Omental fat pad (tissue), 4 donors: ENCODE data around the gene KCNK16. TPM values are rescaled to one million over a fixed set of nuclear protein-coding genes. Genes with fewer than 3 reads are reported as not detected.

Source experiments
- ATAC-seq: fragments of 150-250 bp; one replicate; pipeline ENCODE4 v1.9.1; 2016; ENCODE audit warnings: mild to moderate bottlenecking, moderate library complexity; ENCODE audit not compliant: low FRiP score
- DNase-seq: peaks from one replicate; pipeline ENCODE4 v3.0.0-alpha.2; 2019; ENCODE audit warnings: low spot score
- total RNA-seq, 4 donors: library from RNA; depleted of rRNA; stranded (reverse); fragments of >200 nt; gene quantifications; one replicate each; pipeline ENCODE4 v1.1.0, GENCODE V29; 2016
- TF ChIP-seq, protein P1 (sequence below), 3 donors: fragments of 450-650 bp; IDR thresholded peaks; one replicate each; pipeline ENCODE4 v1.5.1; 2016 to 2017; ENCODE audit warnings: antibody characterized with exemption in 3 of 3, mild to moderate bottlenecking in 3 of 3, moderate library complexity in 2 of 3

Gene KCNK16
- total RNA-seq, 4 donors from 2014 or later, result not detected

DNA sequence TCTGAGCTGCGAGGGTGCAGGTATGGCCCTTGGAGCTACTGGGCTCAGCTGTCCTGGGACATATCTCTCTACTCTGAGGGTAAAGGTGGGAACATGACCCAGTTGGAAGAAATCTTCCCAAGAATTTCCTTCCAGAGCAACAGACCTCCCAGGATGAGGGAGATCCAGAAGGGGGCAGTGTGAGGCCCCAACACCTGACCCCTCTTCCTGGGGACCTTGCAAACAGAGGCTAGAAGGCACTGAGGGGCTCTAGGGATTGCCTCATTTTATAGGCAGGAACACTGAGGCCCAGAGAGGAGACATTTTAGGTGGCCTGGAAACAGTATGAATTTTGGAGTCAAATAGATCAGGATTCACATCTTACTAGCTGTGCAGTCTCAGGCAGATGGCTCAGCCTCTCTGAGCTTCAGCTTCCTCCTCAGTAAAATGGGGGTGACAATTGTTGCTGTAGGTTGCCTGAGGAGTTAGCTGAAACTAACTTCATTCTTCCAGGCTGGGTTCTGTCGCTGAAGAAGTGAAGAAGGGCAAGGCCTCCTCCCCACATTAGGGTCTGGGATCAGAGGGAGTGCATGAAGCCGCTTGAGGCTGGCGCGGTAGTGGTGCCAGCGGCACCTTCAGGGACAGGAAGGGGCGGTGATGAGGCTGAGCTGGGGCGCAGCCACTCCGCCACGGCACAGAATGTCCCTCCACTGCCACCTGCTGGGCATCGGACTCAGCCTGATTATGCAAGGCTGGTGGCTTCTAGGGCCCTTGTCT is 19.7 kb downstream of the KCNK16 start:
- DNase-seq (peak; percentile 89), ATAC-seq (peak; percentile 37)
- TF ChIP-seq, protein P1, sequence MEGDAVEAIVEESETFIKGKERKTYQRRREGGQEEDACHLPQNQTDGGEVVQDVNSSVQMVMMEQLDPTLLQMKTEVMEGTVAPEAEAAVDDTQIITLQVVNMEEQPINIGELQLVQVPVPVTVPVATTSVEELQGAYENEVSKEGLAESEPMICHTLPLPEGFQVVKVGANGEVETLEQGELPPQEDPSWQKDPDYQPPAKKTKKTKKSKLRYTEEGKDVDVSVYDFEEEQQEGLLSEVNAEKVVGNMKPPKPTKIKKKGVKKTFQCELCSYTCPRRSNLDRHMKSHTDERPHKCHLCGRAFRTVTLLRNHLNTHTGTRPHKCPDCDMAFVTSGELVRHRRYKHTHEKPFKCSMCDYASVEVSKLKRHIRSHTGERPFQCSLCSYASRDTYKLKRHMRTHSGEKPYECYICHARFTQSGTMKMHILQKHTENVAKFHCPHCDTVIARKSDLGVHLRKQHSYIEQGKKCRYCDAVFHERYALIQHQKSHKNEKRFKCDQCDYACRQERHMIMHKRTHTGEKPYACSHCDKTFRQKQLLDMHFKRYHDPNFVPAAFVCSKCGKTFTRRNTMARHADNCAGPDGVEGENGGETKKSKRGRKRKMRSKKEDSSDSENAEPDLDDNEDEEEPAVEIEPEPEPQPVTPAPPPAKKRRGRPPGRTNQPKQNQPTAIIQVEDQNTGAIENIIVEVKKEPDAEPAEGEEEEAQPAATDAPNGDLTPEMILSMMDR (IDR thresholded peaks at IDR 0.05), result peak in 2 of 3 donors; percentile 47 to 60

DNA sequence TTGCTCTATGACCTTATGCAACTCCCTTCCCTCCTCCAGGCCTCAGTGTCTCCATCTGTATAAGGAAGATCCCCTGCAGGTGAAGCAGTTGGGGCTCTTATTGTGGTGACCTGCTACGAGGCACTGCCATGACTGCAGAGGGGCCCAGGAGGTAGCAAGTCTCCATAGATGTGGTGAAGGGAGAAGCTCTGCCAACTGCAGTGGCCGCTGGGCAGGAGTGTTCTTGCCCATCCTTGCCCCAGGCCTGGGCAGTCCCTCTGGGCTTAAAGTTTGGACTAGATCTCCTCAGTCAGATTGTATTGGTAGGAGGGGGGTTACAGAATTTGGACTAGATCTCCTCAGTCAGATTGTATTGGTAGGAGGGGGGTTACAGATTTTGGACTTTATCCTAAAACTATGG is 20.5 kb downstream of the KCNK16 start:
- DNase-seq (no peak), ATAC-seq (no peak)
- TF ChIP-seq, protein P1 (IDR thresholded peaks at IDR 0.05), result no peak

DNA sequence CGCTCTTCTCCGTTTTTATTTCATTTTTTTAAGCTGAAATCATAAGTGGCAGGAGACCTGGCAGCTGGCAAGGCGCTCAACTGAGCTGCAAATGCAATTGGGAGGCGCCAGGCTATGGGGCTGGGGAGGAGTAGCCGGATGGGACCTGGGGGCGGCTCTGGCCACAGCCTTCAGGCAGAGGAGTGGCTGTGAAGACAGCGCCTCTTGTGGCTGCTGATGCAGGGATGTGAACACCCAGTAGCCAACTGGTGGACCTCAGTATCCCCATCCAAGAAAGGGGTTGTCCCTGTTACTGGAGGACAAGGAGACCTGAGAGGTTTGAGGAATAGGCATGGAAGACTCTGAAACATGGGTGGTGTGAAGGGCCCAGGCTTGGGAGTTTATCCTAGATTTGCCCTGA is 20.9 kb downstream of the KCNK16 start:
- ATAC-seq (no peak), DNase-seq (no peak)
- TF ChIP-seq, protein P1 (IDR thresholded peaks at IDR 0.05), result no peak

DNA sequence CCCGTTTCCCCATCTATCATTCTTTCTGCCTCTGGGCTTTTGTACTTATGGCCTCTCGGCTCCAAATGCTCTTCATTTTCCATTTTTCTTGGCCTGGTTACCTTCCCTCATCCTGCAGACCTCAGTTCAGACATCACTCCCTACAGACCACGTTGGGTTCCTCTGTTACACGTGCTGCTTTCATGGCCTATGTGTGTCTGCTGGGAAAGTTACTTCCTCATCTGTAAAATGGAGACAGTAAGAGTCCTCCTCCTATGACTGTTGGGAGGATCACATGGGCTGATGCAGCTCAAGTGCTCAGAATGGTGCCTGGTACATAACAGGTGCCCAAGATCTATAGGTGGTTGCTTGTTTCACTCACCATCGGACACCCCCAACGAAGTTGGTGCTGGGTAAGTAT is 21.8 kb downstream of the KCNK16 start:
- TF ChIP-seq, protein P1 (IDR thresholded peaks at IDR 0.05), result no peak
- ATAC-seq, result no peak
- no peak for DNase-seq

DNA sequence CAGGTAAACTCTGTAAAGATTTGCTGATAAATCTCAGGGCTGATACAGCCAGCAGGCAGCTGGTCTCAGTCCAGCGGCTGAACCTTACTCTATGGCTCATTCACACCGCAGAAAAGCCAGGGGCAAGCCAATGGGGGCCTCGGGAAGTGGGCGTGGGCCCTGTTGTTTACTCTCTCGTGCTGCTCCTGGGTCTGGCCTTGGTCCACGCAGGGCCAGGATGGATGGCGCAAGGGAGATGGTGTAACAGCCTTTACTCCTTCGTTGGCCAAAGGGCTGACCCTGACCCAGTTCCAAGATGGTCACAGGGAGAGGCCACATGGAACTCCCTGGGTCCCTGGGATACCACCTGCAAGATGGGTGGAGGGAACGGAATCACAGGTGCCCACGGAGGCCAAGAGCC is 24.4 kb downstream of the KCNK16 start:
- no peak for ATAC-seq
- no peak for DNase-seq
- TF ChIP-seq, protein P1 (IDR thresholded peaks at IDR 0.05), result no peak

DNA sequence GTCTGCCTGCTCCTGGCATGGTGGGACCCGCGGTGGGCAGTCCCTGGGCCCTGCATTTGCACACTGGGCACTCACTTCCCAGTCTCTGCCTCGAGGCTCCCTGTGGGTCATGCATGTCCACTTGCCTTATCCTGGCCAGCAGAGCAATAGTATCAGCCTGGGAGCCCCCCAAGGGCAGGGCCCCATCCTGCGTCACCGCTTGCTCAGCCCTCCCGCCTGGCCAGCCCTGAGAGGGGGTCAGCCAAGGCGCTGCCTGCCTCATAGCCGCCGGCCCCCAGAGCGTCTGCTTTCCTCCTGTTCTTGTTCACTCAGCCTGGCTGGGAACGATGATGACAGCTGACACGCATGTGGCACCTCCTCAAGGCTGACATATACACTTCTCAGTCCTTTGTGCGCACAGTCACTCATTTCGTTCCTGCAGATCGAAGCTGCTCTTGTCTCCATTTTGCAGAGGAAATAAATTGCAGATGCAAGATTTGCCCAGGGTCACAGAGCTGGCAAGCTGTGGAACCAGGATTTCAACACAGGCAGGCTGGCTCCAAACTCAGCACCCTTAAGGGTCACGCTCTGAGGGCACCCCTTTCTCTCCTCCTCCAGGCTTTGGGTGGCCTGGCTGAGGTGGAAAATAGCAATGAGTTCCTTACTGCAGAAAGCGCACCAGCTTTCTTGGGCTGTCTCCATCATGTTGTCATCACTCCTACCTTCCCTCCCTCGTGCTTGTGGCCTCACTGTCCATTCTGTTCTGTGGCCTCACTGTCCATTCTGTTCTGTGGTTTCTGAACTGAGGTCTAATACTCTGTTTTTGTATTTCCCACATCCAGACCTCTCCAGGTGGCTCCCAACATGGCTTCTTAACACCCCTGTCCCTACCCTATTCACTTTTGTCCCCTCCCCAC is 25.5 kb downstream of the KCNK16 start:
- no peak for DNase-seq
- TF ChIP-seq, protein P1 (IDR thresholded peaks at IDR 0.05), result no peak
- ATAC-seq, result peak; percentile 43
